Endodermal cell (in vitro differentiated cells): Measurements from ENCODE around the gene CELA3A. TPM values are rescaled to one million over a fixed set of nuclear protein-coding genes. Genes with fewer than 3 reads are reported as not detected.
"Not testable (repeated sequence)": the region's sequence is repeated elsewhere in the genome, so short reads cannot be mapped to it uniquely, and the experiment has no call there.

Source experiments
- DNase-seq: peaks from one replicate; pipeline ENCODE4 v3.0.0-alpha.2; 2017
- H3K27ac ChIP-seq: 2 replicates; pipeline ENCODE4 v1.5.1; 2013; ENCODE audit warnings: mild to moderate bottlenecking, low read depth, low read length, moderate library complexity
- H3K27me3 ChIP-seq: 2 replicates; pipeline ENCODE4 v1.6.1; 2013; ENCODE audit warnings: mild to moderate bottlenecking, low read length, moderate library complexity; ENCODE audit not compliant: insufficient read depth, control insufficient read depth, poor library complexity, severe bottlenecking
- H3K36me3 ChIP-seq: 2 replicates; pipeline ENCODE4 v1.7.0; 2013; ENCODE audit warnings: mild to moderate bottlenecking, low read length, moderate library complexity; ENCODE audit not compliant: control insufficient read depth, insufficient read depth
- H3K4me1 ChIP-seq: one replicate; pipeline ENCODE4 v1.7.0; 2013; ENCODE audit warnings: low read length; ENCODE audit not compliant: control insufficient read depth, insufficient read depth
- H3K4me3 ChIP-seq: 2 replicates; pipeline ENCODE4 v1.5.1; 2013; ENCODE audit warnings: mild to moderate bottlenecking, low read length, moderate library complexity
- H3K9ac ChIP-seq: 2 replicates; pipeline ENCODE4 v1.6.1; 2013; ENCODE audit warnings: mild to moderate bottlenecking, low read length, moderate library complexity; ENCODE audit not compliant: poor library complexity, severe bottlenecking; ENCODE audit errors: extremely low read depth
- H3K9me3 ChIP-seq: 2 replicates; pipeline ENCODE4 v1.6.1; 2013; ENCODE audit warnings: mild to moderate bottlenecking, low read length, moderate library complexity; ENCODE audit not compliant: control insufficient read depth
- H3K27ac Mint-ChIP-seq: 2 replicates; pipeline ENCODE4 v1.8.0; 2020; ENCODE audit warnings: mixed read lengths
- H3K27me3 Mint-ChIP-seq: 2 replicates; pipeline ENCODE4 v1.8.0; 2021; ENCODE audit warnings: mild to moderate bottlenecking, mixed read lengths; ENCODE audit not compliant: insufficient read depth
- H3K36me3 Mint-ChIP-seq: 2 replicates; pipeline ENCODE4 v1.8.0; 2020; ENCODE audit warnings: low read depth, mixed read lengths
- H3K4me1 Mint-ChIP-seq: 2 replicates; pipeline ENCODE4 v1.8.0; 2020; ENCODE audit warnings: mixed read lengths
- H3K4me3 Mint-ChIP-seq: 2 replicates; pipeline ENCODE4 v1.8.0; 2020; ENCODE audit warnings: mild to moderate bottlenecking, moderate library complexity, mixed read lengths
- H3K9me3 Mint-ChIP-seq: 2 replicates; pipeline ENCODE4 v1.8.0; 2020; ENCODE audit warnings: mild to moderate bottlenecking, mixed read lengths
- WGBS, 2 experiments: methylation state at CpG; one replicate each; pipeline versions ENCODE4 v1.1.5 to v1.1.7; 2013; ENCODE audit warnings: missing lambda C conversion rate in 2 of 2, mixed read lengths in 1 of 2; ENCODE audit not compliant: insufficient coverage in 1 of 2, insufficient read length in 1 of 2; 5-methylcytosine and 5-hydroxymethylcytosine counted together
- total RNA-seq, 2 donors: library from RNA; stranded (reverse); fragmentation: NEBNext Ultra II Directional in 1 of 2; extraction: Animal tissue kit (Norgen Biotek cat#: 25700) in 1 of 2; gene quantifications; 2 replicates in 1 of 2; 3 replicates in 1 of 2; pipeline ENCODE4 v1.2.1, GENCODE V29; 2021
- TF ChIP-seq, protein P1 (sequence below): fragments of 200-600 bp; sonication (generic); conservative IDR thresholded peaks from 2 replicates; pipeline ENCODE4 v1.5.0; 2021; ENCODE audit warnings: antibody characterized with exemption, mild to moderate bottlenecking

CELA3A gene
- total RNA-seq, 2 donors from 2014 or later = not detected

GRCh38 chr1:21980515-21981220 lies 20.8 kb upstream of the CELA3A start:
- H3K9me3 Mint-ChIP-seq, H3K4me1 ChIP-seq, H3K4me3 ChIP-seq, H3K27ac ChIP-seq, H3K9ac ChIP-seq, H3K4me1 Mint-ChIP-seq, H3K27ac Mint-ChIP-seq, H3K4me3 Mint-ChIP-seq, H3K36me3 Mint-ChIP-seq, H3K36me3 ChIP-seq, H3K27me3 ChIP-seq, H3K27me3 Mint-ChIP-seq, H3K9me3 ChIP-seq: not testable (repeated sequence)
- TF ChIP-seq, protein P1, sequence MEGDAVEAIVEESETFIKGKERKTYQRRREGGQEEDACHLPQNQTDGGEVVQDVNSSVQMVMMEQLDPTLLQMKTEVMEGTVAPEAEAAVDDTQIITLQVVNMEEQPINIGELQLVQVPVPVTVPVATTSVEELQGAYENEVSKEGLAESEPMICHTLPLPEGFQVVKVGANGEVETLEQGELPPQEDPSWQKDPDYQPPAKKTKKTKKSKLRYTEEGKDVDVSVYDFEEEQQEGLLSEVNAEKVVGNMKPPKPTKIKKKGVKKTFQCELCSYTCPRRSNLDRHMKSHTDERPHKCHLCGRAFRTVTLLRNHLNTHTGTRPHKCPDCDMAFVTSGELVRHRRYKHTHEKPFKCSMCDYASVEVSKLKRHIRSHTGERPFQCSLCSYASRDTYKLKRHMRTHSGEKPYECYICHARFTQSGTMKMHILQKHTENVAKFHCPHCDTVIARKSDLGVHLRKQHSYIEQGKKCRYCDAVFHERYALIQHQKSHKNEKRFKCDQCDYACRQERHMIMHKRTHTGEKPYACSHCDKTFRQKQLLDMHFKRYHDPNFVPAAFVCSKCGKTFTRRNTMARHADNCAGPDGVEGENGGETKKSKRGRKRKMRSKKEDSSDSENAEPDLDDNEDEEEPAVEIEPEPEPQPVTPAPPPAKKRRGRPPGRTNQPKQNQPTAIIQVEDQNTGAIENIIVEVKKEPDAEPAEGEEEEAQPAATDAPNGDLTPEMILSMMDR = peak; percentile 54
- DNase-seq = peak; percentile 75
- 75 to 83% methylated on average over 4 to 17 of the region's 21 CpGs for WGBS, 2 experiments

DNA sequence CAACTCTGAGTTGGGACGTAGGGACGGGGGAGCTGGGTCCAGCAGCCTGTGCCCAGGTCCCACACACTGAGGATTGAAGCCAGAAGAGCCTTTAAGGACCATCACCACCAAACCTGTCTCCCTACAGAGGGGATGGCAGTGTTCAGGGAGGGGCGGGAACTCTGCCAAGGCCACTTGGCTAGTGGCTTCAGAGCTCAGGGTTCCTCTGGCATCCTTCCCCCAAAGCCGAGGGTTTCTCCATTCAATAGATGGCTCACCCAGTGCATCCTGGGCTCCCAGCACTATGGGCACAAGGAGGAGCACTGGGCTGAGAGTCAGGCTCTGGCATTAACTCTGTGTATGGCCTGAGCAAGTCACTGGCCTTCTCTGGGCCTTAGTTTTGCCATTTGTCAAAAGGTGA lies 20.2 kb upstream of the CELA3A start:
- H3K27ac Mint-ChIP-seq, H3K9ac ChIP-seq, H3K27me3 ChIP-seq, H3K27me3 Mint-ChIP-seq, H3K9me3 Mint-ChIP-seq, DNase-seq, H3K4me3 Mint-ChIP-seq, H3K4me3 ChIP-seq, H3K27ac ChIP-seq, H3K36me3 ChIP-seq, H3K4me1 ChIP-seq, H3K36me3 Mint-ChIP-seq, H3K4me1 Mint-ChIP-seq, H3K9me3 ChIP-seq: not testable (repeated sequence)
- 95 to 96% methylated on average over 2 of the region's 4 CpGs for WGBS, 2 experiments

- not testable (repeated sequence) for H3K4me1 Mint-ChIP-seq, H3K36me3 Mint-ChIP-seq, H3K27ac ChIP-seq, H3K27me3 Mint-ChIP-seq, H3K9ac ChIP-seq, H3K4me1 ChIP-seq, H3K9me3 Mint-ChIP-seq, H3K9me3 ChIP-seq, H3K4me3 ChIP-seq, H3K27me3 ChIP-seq, H3K4me3 Mint-ChIP-seq, H3K36me3 ChIP-seq, H3K27ac Mint-ChIP-seq
- peak; percentile 65 for DNase-seq
- TF ChIP-seq, protein P1 = peak; percentile 47
- WGBS, 2 experiments = 86 to 89% methylated on average over 6 of the region's 6 CpGs
Measured at GRCh38 chr1:21982122-21982521, 19.3 kb upstream of the CELA3A start.

GRCh38 chr1:21983539-21983938 lies 17.9 kb upstream of the CELA3A start:
- DNase-seq, H3K27me3 ChIP-seq, H3K4me3 Mint-ChIP-seq, H3K36me3 Mint-ChIP-seq, H3K27me3 Mint-ChIP-seq, H3K27ac Mint-ChIP-seq, H3K9me3 Mint-ChIP-seq, H3K9ac ChIP-seq, H3K4me1 Mint-ChIP-seq, H3K4me3 ChIP-seq, H3K4me1 ChIP-seq, H3K36me3 ChIP-seq, H3K27ac ChIP-seq, H3K9me3 ChIP-seq: not testable (repeated sequence)
- 50% methylated on average over 1 of the region's 15 CpGs; no CpG with 5 or more reads in 1 of the 2 experiments for WGBS, 2 experiments

DNA sequence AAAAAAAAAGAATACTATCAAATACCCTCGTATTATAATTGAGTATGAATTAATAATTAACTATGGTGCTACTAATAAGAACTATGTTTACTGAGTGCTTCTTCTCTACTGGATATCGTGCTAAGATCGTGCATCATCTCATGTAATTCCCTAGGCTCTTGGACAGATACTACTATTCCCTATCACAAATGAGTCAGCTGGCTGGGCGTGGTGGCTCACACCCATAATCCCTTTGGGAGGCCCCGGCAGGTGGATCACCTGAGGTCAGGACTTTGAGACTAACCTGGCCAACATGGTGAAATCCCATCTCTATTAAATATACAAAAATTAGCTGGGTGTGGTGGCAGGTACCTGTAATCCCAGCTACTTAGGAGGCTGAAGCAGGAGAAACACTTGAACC lies 15.6 kb upstream of the CELA3A start:
- 100% methylated on average over 1 of the region's 5 CpGs; no CpG with 5 or more reads in 1 of the 2 experiments for WGBS, 2 experiments
- H3K4me3 ChIP-seq, H3K27ac Mint-ChIP-seq, H3K27me3 ChIP-seq, H3K27me3 Mint-ChIP-seq, DNase-seq, H3K9me3 Mint-ChIP-seq, H3K4me1 Mint-ChIP-seq, H3K36me3 Mint-ChIP-seq, H3K9me3 ChIP-seq, H3K36me3 ChIP-seq, H3K4me3 Mint-ChIP-seq, H3K4me1 ChIP-seq, H3K27ac ChIP-seq, H3K9ac ChIP-seq: not testable (repeated sequence)

DNA sequence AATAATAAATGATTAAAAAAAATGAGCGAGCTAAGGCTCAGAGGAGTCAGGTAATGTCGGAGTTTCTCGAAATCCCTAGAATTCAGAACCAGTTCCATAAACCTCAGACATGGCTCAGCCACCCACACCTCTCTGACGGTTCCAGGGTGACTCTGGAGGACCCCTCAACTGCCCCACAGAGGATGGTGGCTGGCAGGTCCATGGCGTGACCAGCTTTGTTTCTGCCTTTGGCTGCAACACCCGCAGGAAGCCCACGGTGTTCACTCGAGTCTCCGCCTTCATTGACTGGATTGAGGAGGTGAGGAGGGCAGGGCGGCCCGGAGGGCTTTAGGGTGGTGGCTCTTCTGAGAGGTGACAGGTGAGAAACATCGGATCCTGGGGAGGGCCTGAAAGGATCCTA lies 15.1 kb upstream of the CELA3A start:
- not testable (repeated sequence) for H3K9ac ChIP-seq, DNase-seq, H3K4me1 ChIP-seq, H3K27me3 Mint-ChIP-seq, H3K36me3 Mint-ChIP-seq, H3K4me3 ChIP-seq, H3K27me3 ChIP-seq, H3K9me3 ChIP-seq, H3K27ac Mint-ChIP-seq, H3K36me3 ChIP-seq, H3K4me3 Mint-ChIP-seq, H3K27ac ChIP-seq, H3K9me3 Mint-ChIP-seq, H3K4me1 Mint-ChIP-seq
- 92 to 100% methylated on average over 4 to 7 of the region's 12 CpGs for WGBS, 2 experiments
